HEK293 (cell line): Measurements from ENCODE around the gene CALCOCO2.

Experiments
- ATF2 ChIP-seq: fragments of 450-650 bp; formaldehyde crosslinking; IDR thresholded peaks from 2 replicates; pipeline ENCODE4 v1.5.1; 2016; ENCODE audit warnings: missing biosample characterization, missing genetic modification characterization, low read depth
- GFI1B ChIP-seq: fragments of 450-650 bp; formaldehyde crosslinking; IDR thresholded peaks from 2 replicates; pipeline ENCODE4 v1.5.1; 2016; ENCODE audit warnings: missing biosample characterization, missing genetic modification characterization
- IKZF3 ChIP-seq: fragments of 450-650 bp; IDR thresholded peaks from 2 replicates; pipeline ENCODE4 v1.5.0; 2018; ENCODE audit warnings: missing biosample characterization, mild to moderate bottlenecking, missing genetic modification characterization, moderate library complexity
- KLF10 ChIP-seq: fragments of 450-650 bp; IDR thresholded peaks from 2 replicates; pipeline ENCODE4 v1.5.1; 2018; ENCODE audit warnings: missing biosample characterization, mild to moderate bottlenecking, missing genetic modification characterization
- MZF1 ChIP-seq: fragments of 450-650 bp; formaldehyde crosslinking; IDR thresholded peaks from 2 replicates; pipeline ENCODE4 v1.5.1; 2017; ENCODE audit warnings: missing biosample characterization, missing genetic modification characterization, borderline replicate concordance
- OSR2 ChIP-seq: fragments of 450-650 bp; formaldehyde crosslinking; IDR thresholded peaks from 2 replicates; pipeline ENCODE4 v1.5.1; 2016; ENCODE audit warnings: missing biosample characterization, missing genetic modification characterization
- PRDM1 ChIP-seq: fragments of 450-650 bp; formaldehyde crosslinking; IDR thresholded peaks from 2 replicates; pipeline ENCODE4; 2016; ENCODE audit warnings: missing biosample characterization, missing genetic modification characterization
- PRDM4 ChIP-seq: fragments of 450-650 bp; formaldehyde crosslinking; IDR thresholded peaks from 2 replicates; pipeline ENCODE4 v1.5.1; 2017; ENCODE audit warnings: missing biosample characterization, missing genetic modification characterization
- RBAK ChIP-seq: fragments of 450-650 bp; formaldehyde crosslinking; IDR thresholded peaks from 2 replicates; pipeline ENCODE4 v1.5.1; 2016; ENCODE audit warnings: missing biosample characterization, missing genetic modification characterization
- ZBTB17 ChIP-seq: fragments of 450-650 bp; formaldehyde crosslinking; IDR thresholded peaks from 2 replicates; pipeline ENCODE4 v1.5.1; 2016; ENCODE audit warnings: missing biosample characterization, missing genetic modification characterization
- ZFHX2 ChIP-seq: fragments of 450-650 bp; formaldehyde crosslinking; conservative IDR thresholded peaks from 2 replicates; pipeline ENCODE4 v1.5.1; 2016; ENCODE audit warnings: missing biosample characterization, missing genetic modification characterization
- ZNF112 ChIP-seq: fragments of 450-650 bp; formaldehyde crosslinking; IDR thresholded peaks from 2 replicates; pipeline ENCODE4 v1.5.0; 2017; ENCODE audit warnings: missing biosample characterization, missing genetic modification characterization
- ZNF114 ChIP-seq: fragments of 450-650 bp; formaldehyde crosslinking; IDR thresholded peaks from 2 replicates; pipeline ENCODE4 v1.5.0; 2017; ENCODE audit warnings: missing biosample characterization, missing genetic modification characterization
- ZNF132 ChIP-seq: fragments of 450-650 bp; formaldehyde crosslinking; IDR thresholded peaks from 2 replicates; pipeline ENCODE4 v1.5.1; 2017; ENCODE audit warnings: missing biosample characterization, missing genetic modification characterization, borderline replicate concordance
- ZNF146 ChIP-seq: fragments of 450-650 bp; formaldehyde crosslinking; IDR thresholded peaks from 2 replicates; pipeline ENCODE4 v1.5.1; 2016; ENCODE audit warnings: missing biosample characterization, missing genetic modification characterization
- ZNF248 ChIP-seq: fragments of 450-650 bp; formaldehyde crosslinking; IDR thresholded peaks from 2 replicates; pipeline ENCODE4 v1.5.1; 2017; ENCODE audit warnings: missing biosample characterization, missing genetic modification characterization
- ZNF350 ChIP-seq: fragments of 450-650 bp; formaldehyde crosslinking; IDR thresholded peaks from 2 replicates; pipeline ENCODE4 v1.5.0; 2017; ENCODE audit warnings: missing biosample characterization, mild to moderate bottlenecking, missing genetic modification characterization
- ZNF423 ChIP-seq: fragments of 450-650 bp; formaldehyde crosslinking; IDR thresholded peaks from 2 replicates; pipeline ENCODE4 v1.5.1; 2016; ENCODE audit warnings: missing biosample characterization, missing genetic modification characterization
- ZNF501 ChIP-seq: fragments of 450-650 bp; formaldehyde crosslinking; IDR thresholded peaks from 2 replicates; pipeline ENCODE4 v1.5.1; 2016; ENCODE audit warnings: missing biosample characterization, missing genetic modification characterization
- ZNF580 ChIP-seq: fragments of 450-650 bp; formaldehyde crosslinking; IDR thresholded peaks from 2 replicates; pipeline ENCODE4 v1.5.1; 2016; ENCODE audit warnings: missing biosample characterization, missing genetic modification characterization
- ZNF600 ChIP-seq: fragments of 450-650 bp; formaldehyde crosslinking; IDR thresholded peaks from 2 replicates; pipeline ENCODE4 v1.5.1; 2016; ENCODE audit warnings: missing biosample characterization, missing genetic modification characterization
- ZNF792 ChIP-seq: fragments of 450-650 bp; formaldehyde crosslinking; IDR thresholded peaks from 2 replicates; pipeline ENCODE4 v1.5.1; 2016; ENCODE audit warnings: missing biosample characterization, missing genetic modification characterization
- ZNF830 ChIP-seq: fragments of 450-650 bp; IDR thresholded peaks from 2 replicates; pipeline ENCODE4 v1.5.0; 2018; ENCODE audit warnings: missing biosample characterization, missing genetic modification characterization, low read depth, mild to moderate bottlenecking, moderate library complexity
- ZSCAN23 ChIP-seq: fragments of 450-650 bp; formaldehyde crosslinking; IDR thresholded peaks from 2 replicates; pipeline ENCODE4 v1.5.1; 2016; ENCODE audit warnings: missing biosample characterization, missing genetic modification characterization
- TF ChIP-seq, protein P1 (sequence below): fragments of 450-650 bp; formaldehyde crosslinking; IDR thresholded peaks from 2 replicates; pipeline ENCODE4 v1.5.1; 2016; ENCODE audit warnings: missing biosample characterization, missing genetic modification characterization
- TF ChIP-seq, protein P2 (sequence below): fragments of 450-650 bp; formaldehyde crosslinking; IDR thresholded peaks from 2 replicates; pipeline ENCODE4 v1.5.1; 2016; ENCODE audit warnings: missing biosample characterization, missing genetic modification characterization
- TF ChIP-seq, protein P3 (sequence below): fragments of 450-650 bp; formaldehyde crosslinking; IDR thresholded peaks from 2 replicates; pipeline ENCODE4 v1.5.1; 2016; ENCODE audit warnings: missing biosample characterization, missing genetic modification characterization

Gene CALCOCO2

DNA sequence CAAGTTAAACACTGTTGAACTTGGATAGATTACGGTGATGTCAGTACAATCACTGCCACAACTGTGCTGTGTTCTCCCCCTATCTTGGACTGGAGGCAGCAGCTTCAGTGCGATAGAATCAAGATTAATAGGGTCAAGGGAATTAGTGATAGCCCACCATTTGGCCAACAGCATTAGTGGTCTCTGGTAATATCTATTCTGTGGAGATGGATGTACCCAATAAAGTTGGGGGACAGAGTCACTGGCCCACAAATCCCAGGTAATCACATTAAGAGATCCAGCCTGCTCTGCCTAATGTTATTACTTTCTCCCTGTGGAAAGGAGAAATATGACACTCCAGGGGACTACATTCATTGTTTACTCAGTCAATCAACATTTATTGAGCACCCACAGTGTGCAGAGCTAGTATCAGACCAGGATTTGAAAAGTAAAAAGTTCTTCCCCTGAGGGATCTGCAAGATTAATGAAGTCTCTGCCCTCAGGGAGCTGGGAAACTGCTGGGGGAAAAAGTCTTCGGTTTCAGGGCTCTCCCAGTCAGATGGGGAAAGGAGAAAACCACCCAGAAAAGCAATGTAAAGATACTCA lies 38.2 kb downstream of the CALCOCO2 start (continued):
- TF ChIP-seq ZNF580 (tag by site-specific recombination) (no peak), OSR2 (tag by site-specific recombination) (no peak), PRDM1 (tag by site-specific recombination) (peak; percentile 32; the same call in 1 of the 2 replicates), ZNF600 (tag by site-specific recombination) (peak; percentile 63; the same call in 1 of the 2 replicates), ZNF114 (tag by site-specific recombination) (no peak), ZNF248 (no peak), ZNF112 (no peak), ZNF423 (tag by site-specific recombination) (0 out of 2 replicates have a peak, but pooled peaks have one; percentile 17), ZNF350 (tag by site-specific recombination) (no peak), KLF10 (tag by site-specific recombination) (no peak), ZSCAN23 (tag by site-specific recombination) (no peak), ZNF132 (tag by site-specific recombination) (no peak), ZNF792 (tag by site-specific recombination) (peak; percentile 97), ZNF501 (tag by site-specific recombination) (no peak), RBAK (no peak), ATF2 (tag by site-specific recombination) (0 out of 2 replicates have a peak, but pooled peaks have one; percentile 14), ZNF830 (tag by site-specific recombination) (no peak), IKZF3 (tag by site-specific recombination) (no peak), ZNF146 (no peak), PRDM4 (peak; percentile 60; the same call in 1 of the 2 replicates), ZFHX2 (tag by site-specific recombination) (no peak), ZBTB17 (peak; percentile 69), MZF1 (tag by site-specific recombination) (peak; percentile 83; the same call in 1 of the 2 replicates), GFI1B (tag by site-specific recombination) (no peak; the same call in 1 of the 2 replicates)
- TF ChIP-seq, protein P1, sequence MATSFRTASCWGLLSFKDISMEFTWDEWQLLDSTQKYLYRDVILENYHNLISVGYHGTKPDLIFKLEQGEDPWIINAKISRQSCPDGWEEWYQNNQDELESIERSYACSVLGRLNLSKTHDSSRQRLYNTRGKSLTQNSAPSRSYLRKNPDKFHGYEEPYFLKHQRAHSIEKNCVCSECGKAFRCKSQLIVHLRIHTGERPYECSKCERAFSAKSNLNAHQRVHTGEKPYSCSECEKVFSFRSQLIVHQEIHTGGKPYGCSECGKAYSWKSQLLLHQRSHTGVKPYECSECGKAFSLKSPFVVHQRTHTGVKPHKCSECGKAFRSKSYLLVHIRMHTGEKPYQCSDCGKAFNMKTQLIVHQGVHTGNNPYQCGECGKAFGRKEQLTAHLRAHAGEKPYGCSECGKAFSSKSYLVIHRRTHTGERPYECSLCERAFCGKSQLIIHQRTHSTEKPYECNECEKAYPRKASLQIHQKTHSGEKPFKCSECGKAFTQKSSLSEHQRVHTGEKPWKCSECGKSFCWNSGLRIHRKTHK (tag by site-specific recombination), result no peak
- TF ChIP-seq, protein P2, sequence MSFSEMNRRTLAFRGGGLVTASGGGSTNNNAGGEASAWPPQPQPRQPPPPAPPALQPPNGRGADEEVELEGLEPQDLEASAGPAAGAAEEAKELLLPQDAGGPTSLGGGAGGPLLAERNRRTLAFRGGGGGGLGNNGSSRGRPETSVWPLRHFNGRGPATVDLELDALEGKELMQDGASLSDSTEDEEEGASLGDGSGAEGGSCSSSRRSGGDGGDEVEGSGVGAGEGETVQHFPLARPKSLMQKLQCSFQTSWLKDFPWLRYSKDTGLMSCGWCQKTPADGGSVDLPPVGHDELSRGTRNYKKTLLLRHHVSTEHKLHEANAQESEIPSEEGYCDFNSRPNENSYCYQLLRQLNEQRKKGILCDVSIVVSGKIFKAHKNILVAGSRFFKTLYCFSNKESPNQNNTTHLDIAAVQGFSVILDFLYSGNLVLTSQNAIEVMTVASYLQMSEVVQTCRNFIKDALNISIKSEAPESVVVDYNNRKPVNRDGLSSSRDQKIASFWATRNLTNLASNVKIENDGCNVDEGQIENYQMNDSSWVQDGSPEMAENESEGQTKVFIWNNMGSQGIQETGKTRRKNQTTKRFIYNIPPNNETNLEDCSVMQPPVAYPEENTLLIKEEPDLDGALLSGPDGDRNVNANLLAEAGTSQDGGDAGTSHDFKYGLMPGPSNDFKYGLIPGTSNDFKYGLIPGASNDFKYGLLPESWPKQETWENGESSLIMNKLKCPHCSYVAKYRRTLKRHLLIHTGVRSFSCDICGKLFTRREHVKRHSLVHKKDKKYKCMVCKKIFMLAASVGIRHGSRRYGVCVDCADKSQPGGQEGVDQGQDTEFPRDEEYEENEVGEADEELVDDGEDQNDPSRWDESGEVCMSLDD (tag by site-specific recombination), result no peak
- TF ChIP-seq, protein P3, sequence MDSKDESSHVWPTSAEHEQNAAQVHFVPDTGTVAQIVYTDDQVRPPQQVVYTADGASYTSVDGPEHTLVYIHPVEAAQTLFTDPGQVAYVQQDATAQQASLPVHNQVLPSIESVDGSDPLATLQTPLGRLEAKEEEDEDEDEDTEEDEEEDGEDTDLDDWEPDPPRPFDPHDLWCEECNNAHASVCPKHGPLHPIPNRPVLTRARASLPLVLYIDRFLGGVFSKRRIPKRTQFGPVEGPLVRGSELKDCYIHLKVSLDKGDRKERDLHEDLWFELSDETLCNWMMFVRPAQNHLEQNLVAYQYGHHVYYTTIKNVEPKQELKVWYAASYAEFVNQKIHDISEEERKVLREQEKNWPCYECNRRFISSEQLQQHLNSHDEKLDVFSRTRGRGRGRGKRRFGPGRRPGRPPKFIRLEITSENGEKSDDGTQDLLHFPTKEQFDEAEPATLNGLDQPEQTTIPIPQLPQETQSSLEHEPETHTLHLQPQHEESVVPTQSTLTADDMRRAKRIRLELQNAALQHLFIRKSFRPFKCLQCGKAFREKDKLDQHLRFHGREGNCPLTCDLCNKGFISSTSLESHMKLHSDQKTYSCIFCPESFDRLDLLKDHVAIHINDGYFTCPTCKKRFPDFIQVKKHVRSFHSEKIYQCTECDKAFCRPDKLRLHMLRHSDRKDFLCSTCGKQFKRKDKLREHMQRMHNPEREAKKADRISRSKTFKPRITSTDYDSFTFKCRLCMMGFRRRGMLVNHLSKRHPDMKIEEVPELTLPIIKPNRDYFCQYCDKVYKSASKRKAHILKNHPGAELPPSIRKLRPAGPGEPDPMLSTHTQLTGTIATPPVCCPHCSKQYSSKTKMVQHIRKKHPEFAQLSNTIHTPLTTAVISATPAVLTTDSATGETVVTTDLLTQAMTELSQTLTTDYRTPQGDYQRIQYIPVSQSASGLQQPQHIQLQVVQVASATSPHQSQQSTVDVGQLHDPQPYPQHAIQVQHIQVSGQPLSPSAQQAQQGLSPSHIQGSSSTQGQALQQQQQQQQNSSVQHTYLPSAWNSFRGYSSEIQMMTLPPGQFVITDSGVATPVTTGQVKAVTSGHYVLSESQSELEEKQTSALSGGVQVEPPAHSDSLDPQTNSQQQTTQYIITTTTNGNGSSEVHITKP (tag by site-specific recombination), result peak; percentile 27; the same call in 1 of the 2 replicates
